Astrocyte of the spinal cord (primary cell): Measurements from ENCODE around the gene KRTAP12-2.

Experiments used
- DNase-seq: peaks from one replicate; pipeline ENCODE4 v3.0.0; 2011; ENCODE audit warnings: low read depth, low spot score
- H3K4me3 ChIP-seq: 2 replicates; pipeline ENCODE4 v1.5.1; 2011; ENCODE audit warnings: low read depth, mild to moderate bottlenecking, low read length, moderate library complexity
- CTCF ChIP-seq: IDR thresholded peaks from 2 replicates; pipeline ENCODE4 v1.5.1; 2012; ENCODE audit warnings: low read depth, mild to moderate bottlenecking, low read length, inconsistent platforms
- in situ Hi-C: cut with HindIII; loops from 2 replicates; pipeline ENCODE4 v1.10.0; 2017; ENCODE audit warnings: low sequenced_read_pairs

KRTAP12-2 gene

GRCh38 chr21:44654576-44655175, 12.1 kb downstream of the KRTAP12-2 start, which contains the start of gene KRTAP12-4:
Gene KRTAP12-4 (minus strand): TSS chr21:44654659. CDS start chr21:44654614, 45 bp downstream.
- no peak for DNase-seq
- TF ChIP-seq CTCF, result no peak
- no peak within 1 kb of the TSS for H3K4me3 ChIP-seq
- in situ Hi-C loops, result no loop called here

- no peak for TF ChIP-seq CTCF
- in situ Hi-C loops, result no loop called here
- no peak overlapping the region for H3K4me3 ChIP-seq
- DNase-seq, result no peak
Measured at GRCh38 chr21:44653656-44654575, 12.8 kb downstream of the KRTAP12-2 start.

- DNase-seq, result no peak
- in situ Hi-C loops, result no loop called here
- TF ChIP-seq CTCF, result no peak
- no peak overlapping the region for H3K4me3 ChIP-seq
Measured at GRCh38 chr21:44653123-44653522, 13.6 kb downstream of the KRTAP12-2 start.

GRCh38 chr21:44650973-44651675, 15.6 kb downstream of the KRTAP12-2 start:
- H3K4me3 ChIP-seq, result no peak overlapping the region
- no peak for TF ChIP-seq CTCF
- DNase-seq, result no peak
- in situ Hi-C loops, result no loop called here

- no peak for DNase-seq
- no peak overlapping the region for H3K4me3 ChIP-seq
- no peak for TF ChIP-seq CTCF
- in situ Hi-C loops, result no loop called here
Measured at GRCh38 chr21:44650265-44650972, 16.3 kb downstream of the KRTAP12-2 start.
